ENCODE results near the gene TRAM2.

TRAM2 gene

DNA sequence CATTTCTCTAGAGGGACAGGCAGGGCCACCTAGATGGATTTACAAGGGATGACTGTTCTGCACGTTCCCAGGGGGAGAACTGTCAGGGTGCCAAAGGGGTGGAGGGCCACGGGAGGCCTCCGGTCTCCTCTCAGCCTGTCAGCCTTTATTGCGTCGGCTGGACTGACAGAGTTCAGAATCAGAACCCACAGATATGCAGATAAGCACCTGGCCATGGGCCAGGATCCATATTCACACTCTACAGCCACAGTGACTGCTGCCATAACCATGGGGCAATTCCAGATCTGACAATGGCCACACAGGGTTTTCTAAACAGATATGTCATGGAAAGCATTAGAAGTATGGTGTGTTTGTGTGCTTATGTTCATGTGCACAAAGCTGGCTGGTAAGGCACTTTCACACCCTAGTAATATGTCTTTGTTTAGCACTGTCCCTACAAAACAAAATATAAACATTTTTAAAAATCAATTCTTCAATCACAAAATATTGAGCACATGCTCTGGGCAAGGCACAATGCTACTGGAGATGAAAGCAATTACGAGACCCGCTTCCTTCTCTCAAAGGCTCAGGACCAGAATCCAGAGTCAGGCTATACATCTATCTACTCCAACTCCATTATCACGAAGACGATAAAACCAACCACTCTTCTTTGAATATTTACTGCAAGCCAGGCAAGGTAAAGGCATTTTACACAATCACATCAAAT is 29.1 kb downstream of the TRAM2 start:
- TF ChIP-seq ZFX (IDR thresholded peaks at IDR 0.05), result no peak
- TF ChIP-seq CTCF (conservative IDR thresholded peaks at IDR 0.05), result no peak
- no peak overlapping the region for H3K27ac ChIP-seq

DNA sequence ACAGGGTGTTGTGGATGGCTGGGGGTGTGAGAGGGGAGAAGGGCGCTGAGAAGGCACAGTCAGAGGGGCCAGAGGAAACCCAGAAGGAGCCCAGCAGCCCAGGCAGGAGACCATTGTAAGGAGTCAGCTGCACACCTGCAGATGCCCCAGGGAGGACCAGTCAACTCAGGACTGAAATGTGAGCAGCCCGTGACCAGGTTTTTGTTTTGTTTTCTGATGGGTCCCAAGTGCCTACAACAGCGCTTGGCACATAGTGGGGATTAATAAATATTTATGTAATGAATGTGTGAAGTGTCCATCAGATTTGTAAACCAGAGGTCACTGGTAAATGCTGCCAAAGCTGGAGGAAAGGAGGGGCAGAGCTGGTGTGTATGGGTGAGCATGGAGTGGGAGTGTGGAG is 30.2 kb downstream of the TRAM2 start:
- H3K27ac ChIP-seq, result no peak overlapping the region
- TF ChIP-seq CTCF (conservative IDR thresholded peaks at IDR 0.05) (no peak), ZFX (IDR thresholded peaks at IDR 0.05) (no peak)

GRCh38 chr6:52546192-52546591 is 30.7 kb downstream of the TRAM2 start:
- no peak for TF ChIP-seq ZFX (IDR thresholded peaks at IDR 0.05)
- no peak for TF ChIP-seq CTCF (conservative IDR thresholded peaks at IDR 0.05)
- no peak overlapping the region for H3K27ac ChIP-seq

DNA sequence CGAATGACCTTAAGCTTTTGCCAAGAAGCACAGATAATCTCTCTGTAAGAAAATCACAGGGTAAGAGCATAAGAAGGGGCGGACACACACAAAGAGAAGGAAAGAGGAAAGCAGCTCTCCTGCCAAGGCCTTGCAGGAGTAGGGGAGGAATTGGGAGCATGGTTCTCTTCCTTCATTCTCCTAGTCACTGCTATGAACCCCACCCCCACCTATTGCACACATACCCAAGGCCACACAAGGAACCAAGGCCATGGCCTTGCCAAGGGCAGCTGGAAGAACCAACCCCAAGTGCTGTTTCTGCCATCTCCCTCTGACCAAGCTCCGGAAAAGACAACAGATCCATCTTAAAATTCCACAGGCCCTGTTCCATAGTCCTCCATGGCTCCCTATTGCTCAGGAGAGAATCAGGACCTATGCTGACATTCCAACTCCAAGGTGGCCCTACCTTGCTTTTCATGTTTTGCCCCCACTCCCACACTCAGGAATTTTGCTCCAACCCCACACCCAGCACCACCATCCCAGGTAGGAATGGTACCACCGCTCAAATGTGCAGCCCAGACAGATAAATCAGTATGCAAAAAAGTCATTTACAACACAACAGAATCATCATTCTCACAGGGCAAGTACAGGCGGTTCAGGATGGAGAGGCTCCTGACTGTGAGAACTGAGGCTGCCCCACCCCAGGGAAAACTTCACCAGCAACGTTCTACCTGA is 31.3 kb downstream of the TRAM2 start:
- TF ChIP-seq CTCF (conservative IDR thresholded peaks at IDR 0.05) (no peak), ZFX (IDR thresholded peaks at IDR 0.05) (no peak)
- H3K27ac ChIP-seq, result peak overlapping the region; percentile 21; the same call in 1 of the 2 replicates

GRCh38 chr6:52544602-52545405 is 32.1 kb downstream of the TRAM2 start:
- TF ChIP-seq ZFX (IDR thresholded peaks at IDR 0.05) (no peak), CTCF (conservative IDR thresholded peaks at IDR 0.05) (no peak)
- H3K27ac ChIP-seq, result peak overlapping the region; percentile 21; the same call in 1 of the 2 replicates

GRCh38 chr6:52543729-52544601 is 32.9 kb downstream of the TRAM2 start:
- H3K27ac ChIP-seq, result peak overlapping the region; percentile 21

More at GRCh38 chr6:52543729-52544601, 32.9 kb downstream of the TRAM2 start:
- no peak for TF ChIP-seq ZFX (IDR thresholded peaks at IDR 0.05)
- TF ChIP-seq CTCF (conservative IDR thresholded peaks at IDR 0.05), result no peak
